Sciatic nerve (tissue), 2 donors: Measurements from ENCODE around the gene PDCD4. TPM values are rescaled to one million over a fixed set of nuclear protein-coding genes. Genes with fewer than 3 reads are reported as not detected.
A peak's percentile ranks its signal among the peaks of the same experiment; 100 is the strongest.

ENCODE experiments used
- ATAC-seq: fragments of 200-7000 bp; cut with Tn5 transposase; one replicate; pipeline ENCODE4 v1.9.1; 2020; ENCODE audit warnings: mild to moderate bottlenecking, moderate library complexity
- DNase-seq: peaks from one replicate; pipeline ENCODE4 v3.0.0-alpha.2; 2020; ENCODE audit warnings: low spot score
- intact Hi-C: fragments of 100-400 bp; cut with DNase I; formaldehyde crosslinking; loops from one replicate; pipeline ENCODE4 v1.14.2; 2022
- total RNA-seq: library from RNA; stranded (reverse); fragmentation: NEBNext Ultra II Directional; extraction: Animal tissue kit (Norgen Biotek cat#: 25700); gene quantifications from one replicate; pipeline ENCODE4 v1.2.1, GENCODE V29; 2021
- donor health status: DM: no; HTN: no; CAD: no.
- donor health status: DM: no; HTN: no; CAD: no.

The PDCD4 gene
- total RNA-seq, 1 donor from 2014 or later, result 124 TPM

- intact Hi-C loops, result no loop called here
- ATAC-seq (no peak), DNase-seq (no peak)
These were observed 1.5 kb downstream of the PDCD4 start for GRCh38 chr10:110872984-110873923.

GRCh38 chr10:110873951-110874350 lies 2.2 kb downstream of the PDCD4 start:
- intact Hi-C loops, result no loop called here
- no peak for ATAC-seq

GRCh38 chr10:110876000-110876399 lies 4.3 kb downstream of the PDCD4 start:
- intact Hi-C loops, result no loop called here
- DNase-seq, result no peak
- no peak for ATAC-seq

More at GRCh38 chr10:110873951-110874350, 2.2 kb downstream of the PDCD4 start:
- DNase-seq, result no peak

- ATAC-seq (no peak), DNase-seq (no peak)
- intact Hi-C loops, result no loop called here
These were observed 5.1 kb downstream of the PDCD4 start for GRCh38 chr10:110876788-110877187.

GRCh38 chr10:110880012-110880411 lies 8.3 kb downstream of the PDCD4 start:
- ATAC-seq, result no peak
- intact Hi-C loops, result no loop called here
- DNase-seq, result no peak

GRCh38 chr10:110881247-110881646 lies 9.5 kb downstream of the PDCD4 start:
- ATAC-seq (no peak), DNase-seq (no peak)
- intact Hi-C loops, result no loop called here

- DNase-seq (no peak), ATAC-seq (no peak)
- intact Hi-C loops, result no loop called here
These were observed 10.2 kb downstream of the PDCD4 start for GRCh38 chr10:110881905-110882304.

GRCh38 chr10:110883924-110884323 lies 12.2 kb downstream of the PDCD4 start:
- DNase-seq (no peak), ATAC-seq (no peak)
- intact Hi-C loops, result no loop called here

- ATAC-seq (no peak), DNase-seq (no peak)
- intact Hi-C loops, result no loop called here
These were observed 14.4 kb downstream of the PDCD4 start for GRCh38 chr10:110885932-110886674.

- DNase-seq (no peak), ATAC-seq (no peak)
- intact Hi-C loops, result no loop called here
These were observed 15.8 kb downstream of the PDCD4 start for GRCh38 chr10:110887560-110887959.

- DNase-seq, result no peak
- intact Hi-C loops, result no loop called here
These were observed 21.0 kb downstream of the PDCD4 start for GRCh38 chr10:110892602-110893288.

GRCh38 chr10:110893559-110894179 lies 21.9 kb downstream of the PDCD4 start:
- intact Hi-C loops, result no loop called here
- no peak for DNase-seq
- ATAC-seq, result peak; percentile 76

More at GRCh38 chr10:110892602-110893288, 21.0 kb downstream of the PDCD4 start:
- ATAC-seq, result no peak

GRCh38 chr10:110897184-110897583 lies 25.5 kb downstream of the PDCD4 start:
- intact Hi-C loops, result no loop called here
- no peak for DNase-seq
- ATAC-seq, result no peak

- intact Hi-C loops, result no loop called here
- DNase-seq (no peak), ATAC-seq (no peak)
These were observed 26.7 kb downstream of the PDCD4 start for GRCh38 chr10:110898391-110898790.

- intact Hi-C loops, result no loop called here
- ATAC-seq, result no peak
These were observed 29.3 kb downstream of the PDCD4 start for GRCh38 chr10:110900983-110901382.

GRCh38 chr10:110901954-110902819 lies 30.5 kb downstream of the PDCD4 start:
- intact Hi-C loops, result no loop called here
- DNase-seq (no peak), ATAC-seq (no peak)

More at GRCh38 chr10:110900983-110901382, 29.3 kb downstream of the PDCD4 start:
- DNase-seq, result no peak

- ATAC-seq (no peak), DNase-seq (no peak)
- intact Hi-C loops, result no loop called here
These were observed 31.9 kb downstream of the PDCD4 start for GRCh38 chr10:110903280-110904278.
